Activated CD4-positive, alpha-beta T cell treated with anti-CD3 and anti-CD28 coated beads, Interleukin-2, amount 10 ng/mL, durations not matched to agents 7 days and 5 days (primary cell): Measurements from ENCODE around the gene NXF1. TPM values are rescaled to one million over a fixed set of nuclear protein-coding genes. Genes with fewer than 3 reads are reported as not detected.
"Not testable (repeated sequence)": the region's sequence is repeated elsewhere in the genome, so short reads cannot be mapped to it uniquely, and the experiment has no call there.

Source experiments
- CTCF ChIA-PET: fragments of 350-600 bp; sonication (Branson Sonifier 250); formaldehyde crosslinking; loops from one replicate; lab custom pipeline; 2021; ENCODE audit warnings: antibody characterized with exemption; lab: Charles Lee
- POLR2A ChIA-PET: fragments of 350-600 bp; sonication (Branson Sonifier 250); formaldehyde crosslinking; loops from one replicate; lab custom pipeline; 2021; ENCODE audit warnings: antibody characterized with exemption; lab: Charles Lee
- DNase-seq: peaks from one replicate; pipeline ENCODE4 v3.0.0-alpha.2; 2020
- H3K27ac Mint-ChIP-seq: one replicate; pipeline ENCODE4 v1.8.0; 2021; ENCODE audit warnings: mild to moderate bottlenecking, moderate library complexity, mixed read lengths
- H3K27me3 Mint-ChIP-seq: one replicate; pipeline ENCODE4 v1.8.0; 2021; ENCODE audit warnings: mixed read lengths
- H3K36me3 Mint-ChIP-seq: one replicate; pipeline ENCODE4 v1.8.0; 2021; ENCODE audit warnings: low read depth, mixed read lengths
- H3K4me1 Mint-ChIP-seq: one replicate; pipeline ENCODE4 v1.8.0; 2021; ENCODE audit warnings: mixed read lengths
- H3K4me3 Mint-ChIP-seq: one replicate; pipeline ENCODE4 v1.8.0; 2021; ENCODE audit warnings: mild to moderate bottlenecking, moderate library complexity, mixed read lengths
- H3K9me3 Mint-ChIP-seq: one replicate; pipeline ENCODE4 v1.8.0; 2021; ENCODE audit warnings: mixed read lengths
- total RNA-seq, 2 experiments: library from RNA; stranded (reverse); gene quantifications; one replicate each; pipeline ENCODE4 v1.2.3, GENCODE V29; 2021

Gene NXF1
- total RNA-seq, 2 experiments from 2014 or later = 110 to 121 TPM

- H3K4me1 Mint-ChIP-seq = peaks cover 15% of the 10 kb centered on the region
- POLR2A ChIA-PET = no interaction called here
- no peaks in the 10 kb centered on the region for H3K27me3 Mint-ChIP-seq
- no peak overlapping the region for H3K4me3 Mint-ChIP-seq
- no peak overlapping the region for H3K27ac Mint-ChIP-seq
- DNase-seq = no peak
- no peaks in the 10 kb centered on the region for H3K9me3 Mint-ChIP-seq
- peaks cover 25% of the 10 kb centered on the region for H3K36me3 Mint-ChIP-seq
- CTCF ChIA-PET = interaction anchor here (1.0 to 13.5 kb wide), 2 partner anchors 13 to 68 kb away, joined by 3 to 170 read pairs; partner anchors contain the start of genes BSCL2, GNG3, TMEM179B and TMEM223
Measured at GRCh38 chr11:62775646-62776045, 29.6 kb downstream of the NXF1 start.

DNA sequence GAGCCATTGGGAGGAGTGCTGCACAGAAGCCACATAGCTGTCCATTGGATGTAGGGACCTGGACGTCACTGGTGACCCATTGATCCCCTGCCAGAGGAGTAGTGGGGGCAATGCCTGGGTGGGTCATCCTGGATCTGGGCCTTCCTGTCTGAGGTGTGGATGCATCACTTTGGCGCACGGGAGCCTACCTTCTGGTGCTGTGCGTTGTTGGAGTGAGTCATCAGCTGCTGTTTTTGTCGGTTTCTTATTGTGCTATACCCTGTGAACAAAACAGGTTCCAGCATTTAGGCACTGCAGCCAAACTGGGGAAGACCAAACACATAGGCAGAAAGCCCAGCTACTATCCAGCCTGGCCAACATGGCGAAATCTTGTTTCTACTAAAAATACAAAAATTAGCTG, 30.8 kb downstream of the NXF1 start:
- peaks cover 27% of the 10 kb centered on the region for H3K36me3 Mint-ChIP-seq
- ChIA-PET CTCF (interaction anchor here (0.7 to 13.5 kb wide), 3 partner anchors 14 to 119 kb away, joined by 3 to 170 read pairs (median 4); partner anchors contain the start of genes TMEM179B and TMEM223), POLR2A (no interaction called here)
- H3K27ac Mint-ChIP-seq = no peak overlapping the region
- no peaks in the 10 kb centered on the region for H3K27me3 Mint-ChIP-seq
- no peak for DNase-seq
- H3K9me3 Mint-ChIP-seq = no peaks in the 10 kb centered on the region
- no peak overlapping the region for H3K4me3 Mint-ChIP-seq
- peaks cover 27% of the 10 kb centered on the region for H3K4me1 Mint-ChIP-seq

DNA sequence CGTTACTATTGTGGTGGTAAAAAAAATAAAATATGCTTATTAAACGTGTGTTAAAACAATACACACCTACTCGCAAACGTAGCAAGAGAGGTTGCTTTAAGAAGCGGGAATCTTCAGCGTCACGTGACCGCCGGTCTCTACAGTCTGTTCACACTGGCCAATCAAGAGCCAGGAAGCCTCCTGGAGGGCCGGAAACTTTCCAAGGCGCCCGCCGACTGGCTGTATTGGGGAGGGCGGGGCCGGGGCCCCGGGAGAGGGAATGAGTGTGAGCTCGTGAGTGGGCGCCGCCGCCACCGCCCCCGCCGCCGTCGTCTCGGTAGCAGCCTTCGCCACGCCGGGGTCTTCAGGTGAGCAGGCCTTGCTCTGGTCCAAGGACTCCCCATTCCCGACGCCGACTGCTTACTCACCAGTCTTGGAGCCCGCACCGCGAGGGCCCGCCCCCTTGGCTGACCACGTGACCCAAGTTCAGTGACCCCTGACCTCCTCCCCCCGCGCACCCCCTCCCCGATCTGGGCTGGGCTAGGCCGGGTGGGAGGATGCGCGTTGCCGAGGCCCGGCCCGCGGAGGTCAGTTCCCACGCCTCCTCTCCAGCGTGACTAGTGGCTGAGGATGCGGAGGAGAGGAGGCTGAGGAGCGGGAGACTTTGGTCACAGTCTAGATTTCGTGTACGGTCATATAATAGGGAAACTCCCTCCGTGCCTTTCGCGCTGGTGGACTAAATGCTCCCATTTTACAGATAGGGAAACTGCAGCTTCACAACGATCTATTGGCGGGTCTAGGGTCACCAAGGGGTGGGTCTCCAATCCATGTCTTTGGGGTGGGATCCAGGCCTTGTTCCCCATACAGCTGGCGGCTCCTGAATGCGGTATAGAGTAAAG, 33.9 kb downstream of the NXF1 start, which contains the start of gene TAF6L:
TSS of gene TAF6L (plus strand) at position 253 of the 878 bp plus-strand sequence. CDS start 4,388 bp downstream, outside the sequence.
- POLR2A ChIA-PET = interaction anchor here (1.0 to 1.2 kb wide), 3 partner anchors 18 to 110 kb away, joined by 3 to 4 read pairs (median 4); partner anchors contain the start of genes SLC3A2 and ZBTB3
- no peaks in the 10 kb centered on the region for H3K9me3 Mint-ChIP-seq
- H3K27me3 Mint-ChIP-seq = no peaks in the 10 kb centered on the region
- CTCF ChIA-PET = interaction anchor here (0.7 to 13.5 kb wide), 11 partner anchors 9 to 118 kb away, joined by 3 to 170 read pairs (median 3); partner anchors contain the start of genes INTS5, POLR2G, STX5 and TMEM179B
- H3K4me3 Mint-ChIP-seq = peak within 1 kb of the TSS; percentile 79
- peak; percentile 95 for DNase-seq
- peaks cover 20% of the 10 kb centered on the region for H3K36me3 Mint-ChIP-seq
- peaks cover 26% of the 10 kb centered on the region for H3K4me1 Mint-ChIP-seq
- peak within 1 kb of the TSS; percentile 93 for H3K27ac Mint-ChIP-seq

- peaks cover 20% of the 10 kb centered on the region for H3K36me3 Mint-ChIP-seq
- ChIA-PET POLR2A (interaction anchor here (1.0 to 1.2 kb wide), 2 partner anchors 17 to 110 kb away, joined by 3 to 4 read pairs; partner anchors contain the start of genes SLC3A2 and ZBTB3), CTCF (interaction anchor here (0.9 to 13.5 kb wide), 7 partner anchors 9 to 118 kb away, joined by 3 to 170 read pairs (median 3); partner anchors contain the start of genes INTS5, POLR2G, STX5 and TMEM179B)
- H3K27me3 Mint-ChIP-seq = no peaks in the 10 kb centered on the region
- H3K4me3 Mint-ChIP-seq = peak overlapping the region; percentile 79
- DNase-seq = no peak
- peaks cover 26% of the 10 kb centered on the region for H3K4me1 Mint-ChIP-seq
- peak overlapping the region; percentile 93 for H3K27ac Mint-ChIP-seq
- H3K9me3 Mint-ChIP-seq = no peaks in the 10 kb centered on the region
Measured at GRCh38 chr11:62770778-62771143, 34.5 kb downstream of the NXF1 start.

DNA sequence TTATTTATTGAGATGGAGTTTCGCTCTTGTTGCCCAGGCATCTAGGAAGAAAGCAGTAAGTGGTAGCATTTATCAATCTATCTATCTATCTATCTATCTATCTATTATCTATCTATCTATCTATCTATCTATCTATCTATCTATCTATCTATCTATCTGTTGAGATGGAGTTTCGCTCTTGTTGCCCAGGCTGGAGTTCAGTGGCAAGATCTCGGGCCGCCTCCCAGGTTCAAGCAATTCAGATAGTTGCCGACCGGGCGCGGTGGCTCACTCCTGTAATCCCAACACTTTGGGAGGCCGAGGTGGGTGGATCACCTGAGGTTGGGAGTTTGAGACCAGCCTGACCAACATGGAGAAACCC, 44.4 kb downstream of the NXF1 start:
- Mint-ChIP-seq H3K36me3 (peaks cover 10% of the 10 kb centered on the region), H3K27ac (peak overlapping the region; percentile 97), H3K4me1 (peaks cover 19% of the 10 kb centered on the region), H3K4me3 (peak overlapping the region; percentile 98)
- not testable (repeated sequence) for H3K27me3 Mint-ChIP-seq, H3K9me3 Mint-ChIP-seq, DNase-seq
- ChIA-PET POLR2A (interaction anchor here (1.1 to 1.3 kb wide), 2 partner anchors 9 to 169 kb away, joined by 3 to 4 read pairs; partner anchors contain the start of gene TUT1), CTCF (interaction anchor here (0.7 to 5.1 kb wide), 5 partner anchors 11 to 120 kb away, joined by 3 to 34 read pairs (median 4); partner anchors contain the start of genes SLC3A2 and TMEM179B)

DNA sequence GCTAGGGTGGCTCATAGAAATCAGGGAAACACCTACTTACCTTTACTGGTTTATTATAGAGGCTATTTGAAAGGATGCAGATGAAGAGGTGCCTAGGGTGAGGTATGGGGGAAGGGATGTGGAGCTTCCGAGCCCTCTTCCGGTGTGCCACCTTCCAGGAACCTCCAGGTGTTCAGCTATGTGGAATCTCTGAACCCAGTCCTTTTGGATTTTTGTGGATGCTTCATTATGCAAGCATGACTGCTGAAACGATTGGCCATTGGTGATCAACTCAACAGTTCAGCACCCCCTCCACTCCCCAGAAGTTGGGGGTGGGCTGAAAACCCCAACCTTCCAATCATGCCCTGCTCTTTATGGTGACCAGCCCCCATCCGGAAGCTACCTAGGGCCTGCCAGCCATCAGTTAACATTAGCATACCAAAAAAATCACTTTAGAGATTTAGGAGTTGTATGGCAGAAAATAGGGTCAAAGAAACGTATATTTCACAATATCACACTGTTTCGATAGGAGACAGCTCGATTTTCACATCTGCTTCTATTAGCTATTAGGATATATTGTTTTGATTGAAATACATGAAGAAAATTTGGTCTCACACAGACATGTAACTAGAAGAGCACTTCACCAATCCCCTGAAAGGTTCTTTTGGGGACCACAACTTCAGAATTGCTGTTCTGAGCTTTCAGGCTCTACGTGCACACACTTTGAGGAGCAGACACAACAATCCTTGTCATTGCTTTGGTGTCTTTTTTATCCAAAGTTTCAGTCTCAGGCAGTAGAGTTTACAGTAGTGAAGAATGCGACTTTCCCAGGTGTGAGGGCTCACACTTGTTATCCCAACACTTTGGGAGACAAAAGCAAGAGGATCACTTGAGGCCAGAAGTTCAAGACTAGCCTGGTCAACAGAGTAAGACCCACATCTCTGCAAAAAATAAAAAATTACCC, 47.1 kb downstream of the NXF1 start:
- Mint-ChIP-seq H3K27me3 (no peaks in the 10 kb centered on the region), H3K27ac (no peak overlapping the region), H3K4me1 (peaks cover 26% of the 10 kb centered on the region), H3K4me3 (no peak overlapping the region), H3K9me3 (no peaks in the 10 kb centered on the region), H3K36me3 (peaks cover 5% of the 10 kb centered on the region)
- ChIA-PET CTCF (interaction anchor here (0.5 to 5.1 kb wide), 5 partner anchors 13 to 74 kb away, joined by 3 to 34 read pairs (median 6); partner anchors contain the start of genes STX5, TAF6L and TMEM179B), POLR2A (no interaction called here)
- no peak for DNase-seq

- Mint-ChIP-seq H3K27ac (peak overlapping the region; percentile 4), H3K27me3 (no peaks in the 10 kb centered on the region), H3K36me3 (peaks cover 11% of the 10 kb centered on the region), H3K9me3 (no peaks in the 10 kb centered on the region), H3K4me3 (peak overlapping the region; percentile 30), H3K4me1 (peaks cover 22% of the 10 kb centered on the region)
- no peak for DNase-seq
- ChIA-PET CTCF (interaction anchor here (1.8 to 3.7 kb wide), 3 partner anchors 14 to 31 kb away, joined by 4 to 15 read pairs (median 10); partner anchors contain the start of gene HNRNPUL2), POLR2A (no interaction called here)
Measured at GRCh38 chr11:62755086-62755615, 50.1 kb downstream of the NXF1 start.

DNA sequence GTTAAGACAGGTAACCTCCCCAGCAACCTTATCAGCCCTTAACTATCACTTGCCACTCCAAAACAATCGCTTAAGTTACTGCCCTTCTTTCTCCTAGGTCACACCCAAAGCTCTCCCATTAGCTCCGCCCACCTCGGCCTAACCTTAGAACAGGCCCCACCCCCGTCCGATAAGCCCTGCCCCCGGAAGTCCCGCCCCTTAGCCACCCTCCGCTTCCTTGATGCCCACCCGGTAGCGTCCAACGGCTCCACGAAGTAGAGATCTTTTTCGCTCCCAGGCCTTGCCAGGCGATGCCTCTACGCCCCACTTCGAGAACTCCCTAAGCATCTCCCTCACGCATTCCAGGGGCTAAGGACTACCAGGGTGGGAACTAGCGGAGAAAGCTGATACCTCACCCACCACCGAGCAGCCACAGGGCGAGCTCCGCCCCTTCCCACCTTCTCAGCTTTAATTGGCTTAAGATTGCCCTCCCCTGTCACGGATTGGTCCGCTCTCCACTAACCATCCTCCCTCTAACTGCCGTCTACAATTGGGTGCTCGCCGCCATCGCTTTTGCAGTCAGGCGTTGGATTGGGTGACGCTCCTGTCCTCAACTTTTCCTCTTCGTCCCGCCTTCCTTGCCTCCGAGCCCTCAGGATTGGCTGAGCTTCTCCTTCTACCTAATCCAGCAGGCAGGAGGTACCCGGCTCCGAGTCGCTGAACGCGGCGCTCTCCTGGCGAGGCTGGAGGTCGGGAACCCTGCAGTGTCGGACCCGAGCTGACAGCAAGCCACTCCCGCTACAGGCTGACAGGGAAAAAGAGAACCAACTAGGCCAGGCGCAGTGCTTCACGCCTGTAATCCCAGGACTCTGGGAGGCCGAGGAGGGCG, 51.3 kb downstream of the NXF1 start, which contains the start of gene ZBTB3:
TSS of gene ZBTB3 (minus strand) at position 425 of the 868 bp plus-strand sequence. CDS start 496 bp downstream, outside the sequence.
- ChIA-PET CTCF (interaction anchor here (0.5 to 3.7 kb wide), 21 partner anchors 8 to 329 kb away, joined by 3 to 15 read pairs (median 4); partner anchors contain the start of genes HNRNPUL2, POLR2G, SLC3A2 and STX5), POLR2A (interaction anchor here (0.7 to 1.6 kb wide), 11 partner anchors 13 to 127 kb away, joined by 3 to 7 read pairs (median 3); partner anchors contain the start of genes C11orf98, CSKMT, SLC3A2 and TAF6L)
- Mint-ChIP-seq H3K9me3 (no peaks in the 10 kb centered on the region), H3K4me3 (peak within 1 kb of the TSS; percentile 92), H3K27ac (peak within 1 kb of the TSS; percentile 95), H3K4me1 (peaks cover 27% of the 10 kb centered on the region), H3K27me3 (no peaks in the 10 kb centered on the region), H3K36me3 (peaks cover 16% of the 10 kb centered on the region)
- DNase-seq = peak; percentile 99

DNA sequence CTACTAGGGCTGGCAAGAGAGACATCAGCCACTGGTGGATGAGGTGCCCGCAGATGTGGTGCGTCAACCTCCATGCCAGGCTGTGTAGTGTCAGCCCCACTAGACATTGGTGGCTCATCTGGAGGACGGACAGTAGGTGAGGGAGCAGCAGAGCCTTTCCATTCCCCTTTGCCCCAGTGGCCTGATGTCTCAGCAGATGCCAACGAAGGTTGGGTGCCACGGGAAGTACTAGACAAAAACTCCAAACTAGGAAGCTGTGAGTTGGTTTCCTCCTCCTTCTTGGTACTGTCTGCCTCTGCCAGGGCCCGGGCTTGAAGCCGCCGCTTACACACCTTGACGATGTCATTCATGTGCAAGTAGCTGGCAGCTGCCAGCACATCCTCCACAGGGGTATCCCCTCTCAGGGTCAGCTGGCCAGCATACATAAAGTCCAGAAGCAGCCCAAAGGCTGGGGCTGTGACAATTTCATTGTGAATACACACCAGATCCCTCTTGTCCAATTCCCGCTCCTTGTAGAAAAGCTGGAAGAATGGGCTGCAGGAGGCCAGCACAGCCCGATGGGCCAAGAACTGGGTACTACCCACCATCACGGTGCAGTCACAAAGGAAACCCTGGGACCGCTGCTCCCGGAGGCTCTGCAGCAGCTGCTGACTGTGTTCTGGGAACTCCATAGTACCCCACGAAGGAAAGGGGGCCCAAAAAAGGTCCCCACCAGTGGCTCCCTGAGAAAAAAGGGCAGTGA, 52.1 kb downstream of the NXF1 start:
- peak overlapping the region; percentile 92 for H3K4me3 Mint-ChIP-seq
- peaks cover 29% of the 10 kb centered on the region for H3K4me1 Mint-ChIP-seq
- H3K9me3 Mint-ChIP-seq = no peaks in the 10 kb centered on the region
- peaks cover 18% of the 10 kb centered on the region for H3K36me3 Mint-ChIP-seq
- peak overlapping the region; percentile 95 for H3K27ac Mint-ChIP-seq
- no peaks in the 10 kb centered on the region for H3K27me3 Mint-ChIP-seq
- no peak for DNase-seq
- ChIA-PET CTCF (interaction anchor here (0.6 to 3.7 kb wide), 19 partner anchors 9 to 328 kb away, joined by 3 to 15 read pairs (median 4); partner anchors contain the start of genes HNRNPUL2, POLR2G, SLC3A2 and STX5), POLR2A (interaction anchor here (0.7 to 1.6 kb wide), 10 partner anchors 14 to 128 kb away, joined by 3 to 7 read pairs (median 4); partner anchors contain the start of genes C11orf98, CSKMT, SLC3A2 and TAF6L)
